Loucy (cell line): ENCODE data around the gene ARHGAP22.

Experiments used
- H2AFZ ChIP-seq: fragments of 200-600 bp; sonication (generic); 2 replicates; pipeline ENCODE4 v1.6.0; 2016; ENCODE audit warnings: antibody characterized with exemption, mild to moderate bottlenecking, low read length, moderate library complexity
- H3F3A ChIP-seq: fragments of 200-600 bp; 2 replicates; pipeline ENCODE4 v1.6.0; 2016; ENCODE audit warnings: antibody characterized with exemption, low read depth, mild to moderate bottlenecking
- H3K27me3 ChIP-seq: fragments of 200-600 bp; sonication (generic); 2 replicates; pipeline ENCODE4 v1.6.1; 2014; ENCODE audit warnings: low read length, mild to moderate bottlenecking; ENCODE audit not compliant: insufficient read depth, poor library complexity, severe bottlenecking
- H3K36me3 ChIP-seq: fragments of 200-600 bp; sonication (generic); 2 replicates; pipeline ENCODE4 v1.6.1; 2016; ENCODE audit warnings: low read length; ENCODE audit not compliant: insufficient read depth
- H3K4me1 ChIP-seq: fragments of 200-600 bp; sonication (generic); 2 replicates; pipeline ENCODE4 v1.5.1; 2014; ENCODE audit warnings: low read length, mild to moderate bottlenecking; ENCODE audit not compliant: insufficient read depth, poor library complexity, severe bottlenecking
- H3K4me2 ChIP-seq: fragments of 200-600 bp; sonication (generic); 2 replicates; pipeline ENCODE4 v1.6.0; 2014; ENCODE audit warnings: antibody characterized with exemption, low read length, low read depth, mild to moderate bottlenecking; ENCODE audit not compliant: poor library complexity, severe bottlenecking
- H3K4me3 ChIP-seq: fragments of 200-600 bp; sonication (generic); 2 replicates; pipeline ENCODE4 v1.5.1; 2014; ENCODE audit warnings: low read length, mild to moderate bottlenecking, mixed read lengths; ENCODE audit not compliant: poor library complexity, severe bottlenecking
- H3K79me2 ChIP-seq: fragments of 200-600 bp; sonication (generic); 2 replicates; pipeline ENCODE4 v1.6.1; 2014; ENCODE audit warnings: low read length; ENCODE audit not compliant: insufficient read depth
- H3K9ac ChIP-seq: fragments of 200-600 bp; sonication (generic); 2 replicates; pipeline ENCODE4 v1.6.0; 2014; ENCODE audit warnings: mild to moderate bottlenecking, low read depth, low read length, moderate library complexity; ENCODE audit not compliant: poor library complexity, severe bottlenecking
- H3K9me2 ChIP-seq: fragments of 200-600 bp; sonication (generic); replicated peaks from 2 replicates; pipeline ENCODE4 v1.6.1; 2016; ENCODE audit warnings: low read depth, low read length, mixed read lengths
- H3K9me3 ChIP-seq: fragments of 200-600 bp; sonication (generic); 2 replicates; pipeline ENCODE4 v1.6.1; 2014; ENCODE audit warnings: mild to moderate bottlenecking, antibody characterized with exemption, low read length, low read depth; ENCODE audit not compliant: insufficient read depth
- H4K20me1 ChIP-seq: fragments of 200-600 bp; sonication (generic); 2 replicates; pipeline ENCODE4 v1.6.0; 2014; ENCODE audit warnings: antibody characterized with exemption, low read length, mild to moderate bottlenecking; ENCODE audit not compliant: insufficient read depth, poor library complexity, severe bottlenecking
- CTCF ChIP-seq: fragments of 200-600 bp; sonication (generic); conservative IDR thresholded peaks from 2 replicates; pipeline ENCODE4 v1.5.1; 2014; ENCODE audit warnings: mild to moderate bottlenecking, antibody characterized with exemption, low read length
- EZH2phosphoT487 ChIP-seq: fragments of 200-600 bp; IDR thresholded peaks from 2 replicates; pipeline ENCODE4 v1.6.1; 2018; ENCODE audit warnings: antibody characterized with exemption, mild to moderate bottlenecking, moderate library complexity, borderline replicate concordance

Gene ARHGAP22

GRCh38 chr10:48556065-48556464 is 48.8 kb downstream of the ARHGAP22 start:
- no peaks in the 10 kb centered on the region for H3K27me3 ChIP-seq
- no peaks in the 10 kb centered on the region for H3K9me2 ChIP-seq
- no peaks in the 10 kb centered on the region for H3K79me2 ChIP-seq
- no peak overlapping the region for H2AFZ ChIP-seq
- TF ChIP-seq CTCF (no peak), EZH2phosphoT487 (no peak)
- no peaks in the 10 kb centered on the region for H3F3A ChIP-seq
- H3K4me1 ChIP-seq: no peaks in the 10 kb centered on the region
- no peaks in the 10 kb centered on the region for H3K36me3 ChIP-seq
- no peaks in the 10 kb centered on the region for H4K20me1 ChIP-seq
- no peaks in the 10 kb centered on the region for H3K9me3 ChIP-seq
- H3K9ac ChIP-seq: no peak overlapping the region
- no peak overlapping the region for H3K4me2 ChIP-seq
- H3K4me3 ChIP-seq: no peak overlapping the region

GRCh38 chr10:48555310-48556042 is 49.4 kb downstream of the ARHGAP22 start:
- H3K4me3 ChIP-seq: no peak overlapping the region
- no peak for TF ChIP-seq CTCF
- no peak for TF ChIP-seq EZH2phosphoT487

GRCh38 chr10:48554656-48555055 is 50.2 kb downstream of the ARHGAP22 start:
- no peaks in the 10 kb centered on the region for H3K36me3 ChIP-seq
- H3K9me2 ChIP-seq: no peaks in the 10 kb centered on the region
- no peaks in the 10 kb centered on the region for H3K9me3 ChIP-seq
- no peak overlapping the region for H2AFZ ChIP-seq
- H3K4me1 ChIP-seq: no peaks in the 10 kb centered on the region
- H4K20me1 ChIP-seq: no peaks in the 10 kb centered on the region
- no peak overlapping the region for H3K4me2 ChIP-seq
- H3F3A ChIP-seq: no peaks in the 10 kb centered on the region
- H3K4me3 ChIP-seq: no peak overlapping the region
- H3K79me2 ChIP-seq: no peaks in the 10 kb centered on the region
- TF ChIP-seq EZH2phosphoT487 (no peak), CTCF (no peak)
- H3K9ac ChIP-seq: no peak overlapping the region
- no peaks in the 10 kb centered on the region for H3K27me3 ChIP-seq

More at GRCh38 chr10:48555310-48556042, 49.4 kb downstream of the ARHGAP22 start:
- no peaks in the 10 kb centered on the region for H3K27me3 ChIP-seq
- no peaks in the 10 kb centered on the region for H3K36me3 ChIP-seq
- H3K9ac ChIP-seq: no peak overlapping the region
- no peaks in the 10 kb centered on the region for H3K9me3 ChIP-seq
- H3K9me2 ChIP-seq: no peaks in the 10 kb centered on the region
- H2AFZ ChIP-seq: no peak overlapping the region
- H3K4me1 ChIP-seq: no peaks in the 10 kb centered on the region
- H3K79me2 ChIP-seq: no peaks in the 10 kb centered on the region
- H3F3A ChIP-seq: no peaks in the 10 kb centered on the region
- no peak overlapping the region for H3K4me2 ChIP-seq
- H4K20me1 ChIP-seq: no peaks in the 10 kb centered on the region
